H1 (cell line): ENCODE data around the gene MUC4.

Source experiments
- PHF8 ChIP-seq: fragments of 200-600 bp; sonication (generic); conservative IDR thresholded peaks from 2 replicates; pipeline ENCODE4 v1.7.1; 2012; ENCODE audit warnings: low read depth, mild to moderate bottlenecking, inconsistent platforms, low read length, moderate library complexity
- POLR2AphosphoS5 ChIP-seq: IDR thresholded peaks from 2 replicates; pipeline ENCODE4 v1.6.1; 2011; ENCODE audit warnings: low read depth, low read length
- TF ChIP-seq, protein P1 (sequence below), 3 experiments: IDR thresholded peaks; 1 replicate in 2 of 3; 2 replicates in 1 of 3; pipeline versions ENCODE4 v1.5.1 to v1.6.1; 2011; ENCODE audit warnings: low read length in 3 of 3, mild to moderate bottlenecking in 3 of 3, inconsistent platforms in 2 of 3, low read depth in 1 of 3, moderate library complexity in 1 of 3; ENCODE audit not compliant: insufficient read depth in 1 of 3; ENCODE audit errors: control extremely low read depth in 1 of 3

DNA sequence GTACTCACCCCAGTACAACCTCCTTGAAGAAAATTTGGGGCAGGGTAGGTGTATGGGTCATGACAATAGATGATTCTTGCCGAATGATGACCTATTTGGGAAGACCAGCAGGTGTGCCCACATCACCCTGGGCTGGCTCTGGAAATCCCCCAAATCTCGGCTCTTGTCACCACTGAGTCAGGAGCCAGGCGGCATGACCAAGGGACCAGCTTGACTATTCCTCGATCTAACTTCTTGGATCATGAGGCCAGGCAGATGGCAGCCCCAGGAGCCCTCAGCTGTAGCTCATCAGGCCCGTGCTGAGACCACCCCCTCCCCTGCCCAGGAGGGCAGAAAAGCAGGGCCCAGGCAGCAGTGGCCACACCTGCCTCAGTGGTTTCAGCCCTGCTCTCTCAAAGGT is 9.2 kb upstream of the MUC4 start:
- TF ChIP-seq POLR2AphosphoS5 (no peak), PHF8 (no peak)
- TF ChIP-seq, protein P1, sequence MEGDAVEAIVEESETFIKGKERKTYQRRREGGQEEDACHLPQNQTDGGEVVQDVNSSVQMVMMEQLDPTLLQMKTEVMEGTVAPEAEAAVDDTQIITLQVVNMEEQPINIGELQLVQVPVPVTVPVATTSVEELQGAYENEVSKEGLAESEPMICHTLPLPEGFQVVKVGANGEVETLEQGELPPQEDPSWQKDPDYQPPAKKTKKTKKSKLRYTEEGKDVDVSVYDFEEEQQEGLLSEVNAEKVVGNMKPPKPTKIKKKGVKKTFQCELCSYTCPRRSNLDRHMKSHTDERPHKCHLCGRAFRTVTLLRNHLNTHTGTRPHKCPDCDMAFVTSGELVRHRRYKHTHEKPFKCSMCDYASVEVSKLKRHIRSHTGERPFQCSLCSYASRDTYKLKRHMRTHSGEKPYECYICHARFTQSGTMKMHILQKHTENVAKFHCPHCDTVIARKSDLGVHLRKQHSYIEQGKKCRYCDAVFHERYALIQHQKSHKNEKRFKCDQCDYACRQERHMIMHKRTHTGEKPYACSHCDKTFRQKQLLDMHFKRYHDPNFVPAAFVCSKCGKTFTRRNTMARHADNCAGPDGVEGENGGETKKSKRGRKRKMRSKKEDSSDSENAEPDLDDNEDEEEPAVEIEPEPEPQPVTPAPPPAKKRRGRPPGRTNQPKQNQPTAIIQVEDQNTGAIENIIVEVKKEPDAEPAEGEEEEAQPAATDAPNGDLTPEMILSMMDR (IDR thresholded peaks at IDR 0.05; ENCODE audit: control extremely low read depth in 1 of 3, insufficient read depth in 1 of 3, low read depth in 1 of 3, low read length in 3 of 3): no peak
